Endothelial cell of umbilical vein (primary cell): ENCODE results near the gene FAM83C. TPM values are rescaled to one million over a fixed set of nuclear protein-coding genes. Genes with fewer than 3 reads are reported as not detected.

Source experiments
- BruUV-seq: library from RNA; stranded (reverse); fragments of 400-500 nt; replicated peaks from 2 replicates; lab custom pipeline; 2021; lab: Mats Ljungman, UMichigan
- CTCF ChIA-PET: fragments of 300-600, 350-600 bp; sonication (Branson Sonifier 250); formaldehyde crosslinking; loops from one replicate; lab custom pipeline; 2021; ENCODE audit warnings: antibody characterized with exemption, inconsistent platforms; lab: Charles Lee
- POLR2A ChIA-PET: fragments of 300-600, 350-600 bp; sonication (Branson Sonifier 250); formaldehyde crosslinking; loops from one replicate; lab custom pipeline; 2021; ENCODE audit warnings: antibody characterized with exemption, inconsistent platforms; lab: Charles Lee
- DNase-seq: peaks from one replicate; pipeline ENCODE4 v3.0.0-alpha.2; 2011; ENCODE audit warnings: low read depth, low spot score
- FAIRE-seq: peaks from 2 replicates; lab custom pipeline; 2011; peaks lifted over from hg19 to GRCh38; lab: Jason Lieb, UNC
- H2AFZ ChIP-seq: 2 replicates; pipeline ENCODE4 v1.6.0; 2012; ENCODE audit warnings: low read depth, low read length, control low read depth, inconsistent platforms
- H3K27ac ChIP-seq: 2 replicates; pipeline ENCODE4 v1.5.1; 2011; ENCODE audit warnings: low read depth, mild to moderate bottlenecking, control low read depth, low read length, moderate library complexity; ENCODE audit not compliant: insufficient read depth
- H3K27me3 ChIP-seq, 2 experiments: 2 replicates each; pipeline versions ENCODE4 v1.6.0 to v1.6.1; 2011; ENCODE audit warnings: low read length in 2 of 2, mixed read lengths in 1 of 2; ENCODE audit not compliant: control insufficient read depth in 2 of 2, insufficient read depth in 2 of 2
- H3K36me3 ChIP-seq, 2 experiments: 2 replicates in 1 of 2; 3 replicates in 1 of 2; pipeline ENCODE4 v1.5.1; 2011; ENCODE audit warnings: low read length in 2 of 2, mild to moderate bottlenecking in 1 of 2, moderate library complexity in 1 of 2; ENCODE audit not compliant: control insufficient read depth in 2 of 2, insufficient read depth in 2 of 2; ENCODE audit errors: extremely low read depth in 1 of 2
- H3K4me1 ChIP-seq: 3 replicates; pipeline ENCODE4 v1.5.1; 2011; ENCODE audit warnings: mild to moderate bottlenecking, low read length; ENCODE audit not compliant: control insufficient read depth, insufficient read depth; ENCODE audit errors: extremely low read depth
- H3K4me2 ChIP-seq: 2 replicates; pipeline ENCODE4 v1.6.1; 2011; ENCODE audit warnings: low read length, control low read depth, mixed read lengths; ENCODE audit not compliant: insufficient read depth
- H3K4me3 ChIP-seq, 3 experiments: fragments of 200-600 bp in 1 of 3; sonication (generic), shearing (Covaris generic) in 1 of 3; replicated peaks in 1 of 3; 2 replicates each; pipeline ENCODE4 v1.5.1; 2011 to 2016; ENCODE audit warnings: control low read depth in 3 of 3, low read length in 3 of 3, mild to moderate bottlenecking in 2 of 3, inconsistent platforms in 1 of 3, low read depth in 1 of 3, moderate library complexity in 1 of 3; ENCODE audit not compliant: insufficient read depth in 1 of 3
- H3K79me2 ChIP-seq: 2 replicates; pipeline ENCODE4 v1.6.0; 2012; ENCODE audit warnings: low read length, inconsistent platforms; ENCODE audit not compliant: control insufficient read depth, insufficient read depth
- H3K9ac ChIP-seq: replicated peaks from 2 replicates; pipeline ENCODE3; 2011; ENCODE audit warnings: low read length, control low read depth; ENCODE audit not compliant: insufficient read depth; ENCODE audit errors: extremely low read depth
- H3K9me1 ChIP-seq: replicated peaks from 3 replicates; pipeline ENCODE4 v1.6.0; 2011; ENCODE audit warnings: mild to moderate bottlenecking, low read length; ENCODE audit not compliant: control insufficient read depth, insufficient read depth; ENCODE audit errors: extremely low read depth
- H3K9me3 ChIP-seq: replicated peaks from 2 replicates; pipeline ENCODE4 v1.5.1; 2012; ENCODE audit warnings: low read length, inconsistent platforms; ENCODE audit not compliant: control insufficient read depth, insufficient read depth
- H4K20me1 ChIP-seq: replicated peaks from 2 replicates; pipeline ENCODE3; 2011; ENCODE audit warnings: mild to moderate bottlenecking, low read length; ENCODE audit not compliant: control insufficient read depth, insufficient read depth; ENCODE audit errors: extremely low read depth
- CTCF ChIP-seq, 2 donors: IDR thresholded peaks; 1 replicate in 1 of 2; 2 replicates in 1 of 2; pipeline ENCODE4 v1.5.1; 2011; ENCODE audit warnings: low read length in 2 of 2, mild to moderate bottlenecking in 2 of 2, moderate library complexity in 2 of 2, control low read depth in 1 of 2, inconsistent platforms in 1 of 2, low read depth in 1 of 2; ENCODE audit not compliant: insufficient read depth in 1 of 2; ENCODE audit errors: extremely low read depth in 1 of 2
- EZH2 ChIP-seq: IDR thresholded peaks from 2 replicates; pipeline ENCODE4 v1.6.1; 2012; ENCODE audit warnings: borderline replicate concordance, low read depth, mild to moderate bottlenecking, moderate library complexity, low read length, inconsistent platforms; ENCODE audit not compliant: severe bottlenecking
- FOS ChIP-seq: IDR thresholded peaks from 2 replicates; pipeline ENCODE4 v1.6.1; 2011; ENCODE audit warnings: mild to moderate bottlenecking, low read length, moderate library complexity, borderline replicate concordance; ENCODE audit not compliant: insufficient read depth
- GATA2 ChIP-seq: IDR thresholded peaks from 2 replicates; pipeline ENCODE4 v1.7.0; 2011; ENCODE audit warnings: low read depth, mild to moderate bottlenecking, moderate library complexity, mixed read lengths, low read length; ENCODE audit not compliant: insufficient read length, insufficient read depth
- JUN ChIP-seq: IDR thresholded peaks from 2 replicates; pipeline ENCODE4 v1.6.1; 2011; ENCODE audit warnings: borderline replicate concordance, low read depth; ENCODE audit not compliant: insufficient read length, insufficient read depth
- MAX ChIP-seq: IDR thresholded peaks from 2 replicates; pipeline ENCODE4 v1.6.1; 2011; ENCODE audit not compliant: insufficient read depth, insufficient read length
- MYC ChIP-seq: IDR thresholded peaks from one replicate; pipeline ENCODE4 v1.6.1; 2011; ENCODE audit warnings: mild to moderate bottlenecking, low read depth, low read length
- POLR2A ChIP-seq: IDR thresholded peaks from 2 replicates; pipeline ENCODE4 v1.6.1; 2012; ENCODE audit warnings: low read depth, mild to moderate bottlenecking, control low read depth, low read length
- POLR2AphosphoS5 ChIP-seq: IDR thresholded peaks from 2 replicates; pipeline ENCODE4 v1.6.1; 2012; ENCODE audit warnings: low read depth, mild to moderate bottlenecking, control low read depth, low read length, moderate library complexity; ENCODE audit not compliant: insufficient read depth
- dilution Hi-C: fragments of 300-500 bp; cut with MboI; formaldehyde crosslinking; loops from one replicate; pipeline ENCODE4 v1.15.0; 2019; ENCODE audit warnings: low sequenced_read_pairs; ENCODE audit not compliant: extremely low pct_ligation_motif_present
- intact Hi-C: fragments of 100-400 bp; cut with micrococcal nuclease; formaldehyde crosslinking; loops from one replicate; pipeline ENCODE4 v1.10.0; 2022
- polyA plus RNA-seq, 4 experiments: library from polyadenylated mRNA; depleted of rRNA in 3 of 4; stranded (reverse) in 3 of 4; unstranded in 1 of 4; fragments of >200 nt; gene quantifications; 2 replicates each; pipeline versions ENCODE4 v1.2.1 to v1.2.3, GENCODE V29; 2011 to 2012; ENCODE audit warnings: missing spikeins in 1 of 4
- total RNA-seq: library from RNA; stranded (reverse); gene quantifications from 2 replicates; pipeline ENCODE4 v1.2.3, GENCODE V29; 2021

FAM83C gene
- total and polyA plus RNA-seq, 2 donors (not counting 3 experiments of a cell fraction or from before 2014, with no cell fraction given), result not detected

GRCh38 chr20:35325401-35325800 is 33.2 kb upstream of the FAM83C start:
- POLR2A ChIA-PET, result no interaction called here

More at GRCh38 chr20:35325401-35325800, 33.2 kb upstream of the FAM83C start:
- Histone ChIP-seq H3K4me1 (peaks cover 41% of the 10 kb centered on the region), H3K79me2 (no peaks in the 10 kb centered on the region), H3K4me2 (no peak overlapping the region), H3K4me3 (no peak overlapping the region), H2AFZ (no peak overlapping the region), H3K27me3 (no peaks in the 10 kb centered on the region), H4K20me1 (no peaks in the 10 kb centered on the region), H3K9me3 (no peaks in the 10 kb centered on the region), H3K27ac (no peak overlapping the region), H3K9me1 (no peaks in the 10 kb centered on the region), H3K9ac (no peak overlapping the region), H3K36me3 (no peaks in the 10 kb centered on the region)
- FAIRE-seq (no peak), DNase-seq (no peak)
- dilution Hi-C loops, result no loop called here
- CTCF ChIA-PET, result interaction anchor here (8.1 kb wide), 1 partner anchor 19 kb away, joined by 182 read pairs; no protein-coding TSS in a partner anchor
- intact Hi-C loops, result no loop called here
- TF ChIP-seq MAX (no peak), CTCF (IDR thresholded peaks at IDR 0.05; ENCODE audit: extremely low read depth in 1 of 2, insufficient read depth in 1 of 2, low read depth in 1 of 2, low read length in 2 of 2) (no peak), MYC (no peak), POLR2AphosphoS5 (no peak), FOS (no peak), POLR2A (no peak), JUN (no peak), GATA2 (no peak), EZH2 (no peak)
- BruUV-seq, result no TSS peak
